H1 (cell line): ENCODE data around the gene CETN1. TPM values are rescaled to one million over a fixed set of nuclear protein-coding genes. Genes with fewer than 3 reads are reported as not detected.

Experiments used
- CTCF ChIA-PET: fragments of 300-600 bp; sonication (Branson Sonifier 250); formaldehyde crosslinking; loops from one replicate; lab custom pipeline; 2021; ENCODE audit not compliant: partially characterized antibody; lab: Charles Lee
- POLR2A ChIA-PET: fragments of 300-600 bp; sonication (Branson Sonifier 250); formaldehyde crosslinking; loops from one replicate; lab custom pipeline; 2021; ENCODE audit warnings: inconsistent platforms; ENCODE audit not compliant: partially characterized antibody; lab: Charles Lee
- DNase-seq, 2 experiments: peaks; one replicate each; pipeline versions ENCODE4 v3.0.0 to v3.0.0-alpha.2; 2010 to 2022; ENCODE audit warnings: low spot score in 2 of 2, low read depth in 1 of 2, mixed read lengths in 1 of 2
- FAIRE-seq: peaks from 2 replicates; lab custom pipeline; 2011; peaks lifted over from hg19 to GRCh38; lab: Jason Lieb, UNC
- H2AFZ ChIP-seq: 2 replicates; pipeline ENCODE4 v1.8.1; 2012; ENCODE audit warnings: low read length, inconsistent platforms
- H2AK5ac ChIP-seq: 2 replicates; pipeline ENCODE4 v1.6.1; 2013; ENCODE audit warnings: low read depth, low read length
- H2BK120ac ChIP-seq: replicated peaks from 2 replicates; pipeline ENCODE3; 2013; ENCODE audit warnings: low read depth, low read length, inconsistent platforms
- H2BK12ac ChIP-seq: 2 replicates; pipeline ENCODE4 v1.6.1; 2013; ENCODE audit warnings: low read depth, low read length
- H2BK15ac ChIP-seq: 2 replicates; pipeline ENCODE4 v1.6.1; 2013; ENCODE audit warnings: low read length
- H2BK20ac ChIP-seq: 2 replicates; pipeline ENCODE4 v1.6.1; 2013; ENCODE audit warnings: low read length
- H2BK5ac ChIP-seq: 2 replicates; pipeline ENCODE4 v1.6.1; 2013; ENCODE audit warnings: low read depth, low read length
- H3K14ac ChIP-seq: 2 replicates; pipeline ENCODE4 v1.6.1; 2013; ENCODE audit warnings: inconsistent platforms; ENCODE audit not compliant: insufficient read length
- H3K18ac ChIP-seq: 2 replicates; pipeline ENCODE4 v1.6.1; 2013; ENCODE audit warnings: low read length; ENCODE audit errors: extremely low read depth
- H3K23ac ChIP-seq: 2 replicates; pipeline ENCODE4 v1.6.1; 2013; ENCODE audit warnings: inconsistent platforms; ENCODE audit not compliant: insufficient read length
- H3K23me2 ChIP-seq: 2 replicates; pipeline ENCODE4 v1.6.1; 2013; ENCODE audit warnings: low read depth, low read length
- H3K27ac ChIP-seq: 2 replicates; pipeline ENCODE4 v1.6.1; 2011; ENCODE audit warnings: low read depth, low read length, inconsistent platforms
- H3K27me3 ChIP-seq, 4 experiments: replicated peaks in 1 of 4; 1 replicate in 1 of 4; 2 replicates in 3 of 4; pipeline versions ENCODE4 v1.6.1 to v1.8.1; 2011 to 2013; ENCODE audit warnings: low read length in 3 of 4, mild to moderate bottlenecking in 3 of 4, inconsistent platforms in 2 of 4, mixed read lengths in 2 of 4, moderate library complexity in 1 of 4; ENCODE audit not compliant: control insufficient read depth in 3 of 4, insufficient read depth in 3 of 4; ENCODE audit errors: extremely low read depth in 1 of 4
- H3K36me3 ChIP-seq, 4 experiments: 2 replicates each; pipeline versions ENCODE4 v1.6.1 to v1.8.1; 2011 to 2013; ENCODE audit warnings: mild to moderate bottlenecking in 4 of 4, low read length in 3 of 4, moderate library complexity in 2 of 4, control low read depth in 1 of 4, inconsistent platforms in 1 of 4; ENCODE audit not compliant: insufficient read depth in 4 of 4, control insufficient read depth in 2 of 4
- H3K4ac ChIP-seq: replicated peaks from 2 replicates; pipeline ENCODE3; 2013; ENCODE audit warnings: low read length, low read depth, mixed read lengths, inconsistent platforms; ENCODE audit not compliant: insufficient read length
- H3K4me1 ChIP-seq, 4 experiments: replicated peaks in 1 of 4; 1 replicate in 1 of 4; 2 replicates in 3 of 4; pipeline versions ENCODE4 v1.6.1 to v1.8.1; 2011 to 2013; ENCODE audit warnings: low read length in 3 of 4, inconsistent platforms in 2 of 4, mixed read lengths in 1 of 4; ENCODE audit not compliant: insufficient read depth in 4 of 4, control insufficient read depth in 3 of 4
- H3K4me2 ChIP-seq, 2 experiments: 2 replicates each; pipeline versions ENCODE4 v1.6.1 to v1.8.1; 2011 to 2013; ENCODE audit warnings: low read depth in 2 of 2, low read length in 2 of 2, control low read depth in 1 of 2, inconsistent platforms in 1 of 2, mild to moderate bottlenecking in 1 of 2; ENCODE audit not compliant: insufficient read depth in 1 of 2
- H3K4me3 ChIP-seq, 4 experiments: fragments of 200-600, 300-600 bp in 1 of 4; sonication (generic), shearing (Covaris generic), sonication (Bioruptor Twin) in 1 of 4; 2 replicates each; pipeline versions ENCODE4 v1.5.1 to v1.8.1; 2011 to 2016; ENCODE audit warnings: low read length in 4 of 4, low read depth in 3 of 4, control low read depth in 2 of 4, inconsistent platforms in 2 of 4, mild to moderate bottlenecking in 2 of 4, mixed read lengths in 1 of 4, moderate library complexity in 1 of 4; ENCODE audit not compliant: insufficient read depth in 2 of 4; ENCODE audit errors: extremely low read depth in 1 of 4
- H3K56ac ChIP-seq: replicated peaks from 2 replicates; pipeline ENCODE3; 2013; ENCODE audit warnings: low read depth, mild to moderate bottlenecking, mixed read lengths, low read length, inconsistent platforms; ENCODE audit not compliant: insufficient read length
- H3K79me1 ChIP-seq: 2 replicates; pipeline ENCODE4 v1.6.1; 2013; ENCODE audit warnings: low read depth, low read length, control low read depth
- H3K79me2 ChIP-seq, 2 experiments: 2 replicates each; pipeline versions ENCODE4 v1.6.1 to v1.8.1; 2012 to 2013; ENCODE audit warnings: low read length in 2 of 2, mild to moderate bottlenecking in 2 of 2, inconsistent platforms in 1 of 2; ENCODE audit not compliant: insufficient read depth in 2 of 2, control insufficient read depth in 1 of 2
- H3K9ac ChIP-seq, 4 experiments: replicated peaks in 1 of 4; 1 replicate in 1 of 4; 2 replicates in 3 of 4; pipeline versions ENCODE4 v1.6.1 to v1.8.1; 2011 to 2013; ENCODE audit warnings: low read depth in 3 of 4, low read length in 3 of 4, control low read depth in 2 of 4, mild to moderate bottlenecking in 2 of 4, moderate library complexity in 2 of 4, inconsistent platforms in 1 of 4; ENCODE audit errors: extremely low read depth in 1 of 4
- H3K9me3 ChIP-seq, 2 experiments: 2 replicates each; pipeline versions ENCODE4 v1.6.1 to v1.8.1; 2012 to 2013; ENCODE audit warnings: mild to moderate bottlenecking in 2 of 2, moderate library complexity in 2 of 2, control low read depth in 1 of 2, inconsistent platforms in 1 of 2, low read depth in 1 of 2, low read length in 1 of 2, mixed read lengths in 1 of 2; ENCODE audit not compliant: insufficient read depth in 2 of 2
- H4K20me1 ChIP-seq, 2 experiments: replicated peaks in 1 of 2; 2 replicates each; pipeline versions ENCODE3 to v1.8.1; 2011 to 2013; ENCODE audit warnings: inconsistent platforms in 2 of 2, low read length in 2 of 2, mild to moderate bottlenecking in 1 of 2; ENCODE audit not compliant: insufficient read depth in 2 of 2, control insufficient read depth in 1 of 2
- H4K5ac ChIP-seq: 2 replicates; pipeline ENCODE4 v1.6.1; 2013; ENCODE audit warnings: low read length, low read depth, mixed read lengths, inconsistent platforms; ENCODE audit not compliant: insufficient read length
- H4K8ac ChIP-seq: 2 replicates; pipeline ENCODE4 v1.8.0; 2013; ENCODE audit warnings: mild to moderate bottlenecking, moderate library complexity, low read length, inconsistent platforms; ENCODE audit not compliant: insufficient read depth; ENCODE audit errors: extremely low read depth
- H4K91ac ChIP-seq: replicated peaks from 2 replicates; pipeline ENCODE3; 2013; ENCODE audit warnings: low read length, mixed read lengths, inconsistent platforms; ENCODE audit not compliant: insufficient read length
- WGBS, 2 experiments: shearing (Covaris generic) in 1 of 2; methylation state at CpG; one replicate each; pipeline versions ENCODE4 v1.1.6 to v1.1.7; 2013 to 2015; ENCODE audit warnings: low lambda C conversion rate in 2 of 2, mixed read lengths in 2 of 2, inconsistent platforms in 1 of 2, low coverage in 1 of 2, missing lambda C conversion rate in 1 of 2; ENCODE audit not compliant: insufficient replicate concordance in 2 of 2, insufficient coverage in 1 of 2, insufficient read length in 1 of 2; ENCODE audit errors: extremely low coverage in 1 of 2, missing lambda C conversion rate in 1 of 2; 5-methylcytosine and 5-hydroxymethylcytosine counted together
- polyA plus RNA-seq, 7 experiments: library from polyadenylated mRNA; depleted of rRNA in 3 of 7; stranded (reverse) in 5 of 7; unstranded in 2 of 7; fragments of >200 nt in 5 of 7; fragments of 200-250 nt in 2 of 7; gene quantifications; 1 replicate in 5 of 7; 2 replicates in 1 of 7; 4 replicates in 1 of 7; pipeline versions ENCODE4 v1.2.1 to v1.2.3, GENCODE V29; 2011 to 2013; ENCODE audit warnings: missing spikeins in 2 of 7, mixed read lengths in 2 of 7
- total RNA-seq: library from RNA; stranded (reverse); fragmentation: NEBNext Ultra II Directional; extraction: Animal tissue kit (Norgen Biotek cat#: 25700); gene quantifications from 2 replicates; pipeline ENCODE4 v1.2.1, GENCODE V29; 2021
- TF ChIP-seq, protein P1 (sequence below): IDR thresholded peaks from 2 replicates; pipeline ENCODE4 v1.6.1; 2011; ENCODE audit warnings: low read length, improper control_type of control experiment

The CETN1 gene
- total and polyA plus RNA-seq, 2 of the 8 experiments (the other 6 are each of a cell fraction or from before 2014, with no cell fraction given), result not detected

GRCh38 chr18:614193-614592, 34.0 kb downstream of the CETN1 start:
- Histone ChIP-seq H3K9ac (no peak overlapping the region), H3K23me2 (no peaks in the 10 kb centered on the region; the same call in 1 of the 2 replicates), H2BK5ac (no peak overlapping the region), H3K4ac (no peak overlapping the region), H3K79me2 (no peaks in the 10 kb centered on the region), H3K36me3 (no peaks in the 10 kb centered on the region), H2BK20ac (no peak overlapping the region), H4K20me1 (no peaks in the 10 kb centered on the region), H3K56ac (no peak overlapping the region), H4K91ac (no peak overlapping the region), H3K4me1 (no peaks in the 10 kb centered on the region), H3K4me2 (no peak overlapping the region), H2BK15ac (no peak overlapping the region), H3K23ac (no peak overlapping the region), H3K79me1 (no peaks in the 10 kb centered on the region), H3K9me3 (no peaks in the 10 kb centered on the region), H3K14ac (no peak overlapping the region), H2AK5ac (no peak overlapping the region), H3K4me3 (no peak overlapping the region), H2BK12ac (no peak overlapping the region), H4K5ac (no peak overlapping the region), H3K27me3 (no peaks in the 10 kb centered on the region), H3K18ac (no peak overlapping the region), H2BK120ac (no peak overlapping the region), H3K27ac (no peak overlapping the region), H4K8ac (no peak overlapping the region), H2AFZ (no peak overlapping the region)
- WGBS, 2 experiments, result 93% methylated on average over 1 of the region's 1 CpG; no CpG with 5 or more reads in 1 of the 2 experiments
- DNase-seq, result no peak
- FAIRE-seq, result no peak
- ChIA-PET POLR2A (no interaction called here), CTCF (interaction anchor here (0.6 to 3.8 kb wide), 9 partner anchors 12 to 326 kb away, joined by 3 to 34 read pairs (median 5); no protein-coding TSS in a partner anchor)
- TF ChIP-seq, protein P1, sequence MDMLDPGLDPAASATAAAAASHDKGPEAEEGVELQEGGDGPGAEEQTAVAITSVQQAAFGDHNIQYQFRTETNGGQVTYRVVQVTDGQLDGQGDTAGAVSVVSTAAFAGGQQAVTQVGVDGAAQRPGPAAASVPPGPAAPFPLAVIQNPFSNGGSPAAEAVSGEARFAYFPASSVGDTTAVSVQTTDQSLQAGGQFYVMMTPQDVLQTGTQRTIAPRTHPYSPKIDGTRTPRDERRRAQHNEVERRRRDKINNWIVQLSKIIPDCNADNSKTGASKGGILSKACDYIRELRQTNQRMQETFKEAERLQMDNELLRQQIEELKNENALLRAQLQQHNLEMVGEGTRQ, result no peak
